Dendritic cell treated with granulocyte-macrophage colony-stimulating factor and Interleukin-4, amounts not matched to agents 40 ng/mL and 50 ng/mL, for 4 days (primary cell): Measurements from ENCODE around the gene SKAP1.

ENCODE experiments used
- H3K27ac Mint-ChIP-seq: one replicate; pipeline ENCODE4 v1.8.0; 2022; ENCODE audit warnings: mild to moderate bottlenecking, mixed read lengths
- H3K27me3 Mint-ChIP-seq: one replicate; pipeline ENCODE4 v1.8.0; 2022; ENCODE audit warnings: mild to moderate bottlenecking, mixed read lengths
- H3K36me3 Mint-ChIP-seq: one replicate; pipeline ENCODE4 v1.8.0; 2022; ENCODE audit warnings: low read depth, mixed read lengths
- H3K4me1 Mint-ChIP-seq: one replicate; pipeline ENCODE4 v1.8.0; 2022; ENCODE audit warnings: low read depth, mixed read lengths
- H3K4me3 Mint-ChIP-seq: one replicate; pipeline ENCODE4 v1.8.0; 2022; ENCODE audit warnings: mild to moderate bottlenecking, moderate library complexity, mixed read lengths
- H3K9me3 Mint-ChIP-seq: one replicate; pipeline ENCODE4 v1.8.0; 2022; ENCODE audit warnings: mixed read lengths
- intact Hi-C: fragments of 100-400 bp; cut with micrococcal nuclease; formaldehyde crosslinking; loops from one replicate; pipeline ENCODE4 v1.15.0; 2022

Gene SKAP1

GRCh38 chr17:48144976-48145798 is 284.8 kb downstream of the SKAP1 start:
- no peak overlapping the region for H3K27ac Mint-ChIP-seq
- H3K4me3 Mint-ChIP-seq: no peak overlapping the region
- peaks cover 23% of the 10 kb centered on the region for H3K27me3 Mint-ChIP-seq
- intact Hi-C loops: no loop called here
- peaks cover 18% of the 10 kb centered on the region for H3K4me1 Mint-ChIP-seq
- no peaks in the 10 kb centered on the region for H3K36me3 Mint-ChIP-seq
- no peaks in the 10 kb centered on the region for H3K9me3 Mint-ChIP-seq

- intact Hi-C loops: no loop called here
- peaks cover 27% of the 10 kb centered on the region for H3K4me1 Mint-ChIP-seq
- no peak overlapping the region for H3K27ac Mint-ChIP-seq
- peaks cover 22% of the 10 kb centered on the region for H3K27me3 Mint-ChIP-seq
- no peaks in the 10 kb centered on the region for H3K9me3 Mint-ChIP-seq
- no peaks in the 10 kb centered on the region for H3K36me3 Mint-ChIP-seq
- no peak overlapping the region for H3K4me3 Mint-ChIP-seq
Observed at GRCh38 chr17:48144231-48144630, 285.8 kb downstream of the SKAP1 start.

GRCh38 chr17:48143629-48144028 is 286.4 kb downstream of the SKAP1 start:
- Mint-ChIP-seq H3K27me3 (peaks cover 20% of the 10 kb centered on the region), H3K36me3 (no peaks in the 10 kb centered on the region), H3K4me3 (no peak overlapping the region), H3K27ac (no peak overlapping the region), H3K4me1 (peaks cover 29% of the 10 kb centered on the region), H3K9me3 (no peaks in the 10 kb centered on the region)
- intact Hi-C loops: no loop called here

GRCh38 chr17:48139944-48140343 is 290.1 kb downstream of the SKAP1 start:
- Mint-ChIP-seq H3K9me3 (no peaks in the 10 kb centered on the region), H3K27ac (peak overlapping the region; percentile 82), H3K27me3 (peaks cover 11% of the 10 kb centered on the region), H3K4me1 (peaks cover 29% of the 10 kb centered on the region), H3K4me3 (peak overlapping the region; percentile 25), H3K36me3 (no peaks in the 10 kb centered on the region)
- intact Hi-C loops: no loop called here

GRCh38 chr17:48137656-48138055 is 292.4 kb downstream of the SKAP1 start:
- Mint-ChIP-seq H3K36me3 (no peaks in the 10 kb centered on the region), H3K27me3 (peaks cover 3% of the 10 kb centered on the region), H3K4me3 (no peak overlapping the region), H3K9me3 (no peaks in the 10 kb centered on the region), H3K4me1 (peaks cover 34% of the 10 kb centered on the region), H3K27ac (no peak overlapping the region)
- intact Hi-C loops: no loop called here

- Mint-ChIP-seq H3K4me1 (peaks cover 22% of the 10 kb centered on the region), H3K4me3 (no peak overlapping the region), H3K36me3 (no peaks in the 10 kb centered on the region), H3K9me3 (no peaks in the 10 kb centered on the region), H3K27me3 (no peaks in the 10 kb centered on the region), H3K27ac (no peak overlapping the region)
- intact Hi-C loops: no loop called here
Observed at GRCh38 chr17:48134912-48135480, 295.0 kb downstream of the SKAP1 start.

GRCh38 chr17:48132385-48132784 is 297.6 kb downstream of the SKAP1 start:
- peak overlapping the region; percentile 72 for H3K27ac Mint-ChIP-seq
- intact Hi-C loops: no loop called here
- H3K36me3 Mint-ChIP-seq: no peaks in the 10 kb centered on the region
- no peaks in the 10 kb centered on the region for H3K27me3 Mint-ChIP-seq
- H3K9me3 Mint-ChIP-seq: no peaks in the 10 kb centered on the region
- H3K4me1 Mint-ChIP-seq: peaks cover 12% of the 10 kb centered on the region
- no peak overlapping the region for H3K4me3 Mint-ChIP-seq

GRCh38 chr17:48131216-48131824 is 298.7 kb downstream of the SKAP1 start:
- intact Hi-C loops: loop anchor here (1.0 to 2.0 kb wide), 2 partner anchors 51 to 105 kb away; no protein-coding TSS in a partner anchor
- H3K36me3 Mint-ChIP-seq: peaks cover 10% of the 10 kb centered on the region
- H3K9me3 Mint-ChIP-seq: no peaks in the 10 kb centered on the region
- peak overlapping the region; percentile 72 for H3K27ac Mint-ChIP-seq
- H3K4me1 Mint-ChIP-seq: peaks cover 13% of the 10 kb centered on the region
- H3K4me3 Mint-ChIP-seq: no peak overlapping the region
- no peaks in the 10 kb centered on the region for H3K27me3 Mint-ChIP-seq

- no peak overlapping the region for H3K4me3 Mint-ChIP-seq
- H3K27me3 Mint-ChIP-seq: no peaks in the 10 kb centered on the region
- H3K4me1 Mint-ChIP-seq: peaks cover 24% of the 10 kb centered on the region
- H3K36me3 Mint-ChIP-seq: peaks cover 24% of the 10 kb centered on the region
- no peak overlapping the region for H3K27ac Mint-ChIP-seq
- H3K9me3 Mint-ChIP-seq: no peaks in the 10 kb centered on the region
- intact Hi-C loops: loop anchor here (2.0 to 5.0 kb wide), 2 partner anchors 38 to 49 kb away; no protein-coding TSS in a partner anchor
Observed at GRCh38 chr17:48129981-48130380, 300.0 kb downstream of the SKAP1 start.

GRCh38 chr17:48128400-48128799 is 301.6 kb downstream of the SKAP1 start:
- intact Hi-C loops: loop anchor here (5.0 kb wide), 1 partner anchor 36 kb away; no protein-coding TSS in a partner anchor
- H3K4me3 Mint-ChIP-seq: no peak overlapping the region
- no peak overlapping the region for H3K27ac Mint-ChIP-seq
- H3K4me1 Mint-ChIP-seq: peaks cover 22% of the 10 kb centered on the region
- H3K9me3 Mint-ChIP-seq: no peaks in the 10 kb centered on the region
- H3K36me3 Mint-ChIP-seq: peaks cover 39% of the 10 kb centered on the region
- no peaks in the 10 kb centered on the region for H3K27me3 Mint-ChIP-seq

- H3K27ac Mint-ChIP-seq: no peak overlapping the region
- H3K4me3 Mint-ChIP-seq: no peak overlapping the region
- peaks cover 19% of the 10 kb centered on the region for H3K4me1 Mint-ChIP-seq
- H3K9me3 Mint-ChIP-seq: no peaks in the 10 kb centered on the region
- peaks cover 48% of the 10 kb centered on the region for H3K36me3 Mint-ChIP-seq
- intact Hi-C loops: loop anchor here (5.0 kb wide), 1 partner anchor 35 kb away; no protein-coding TSS in a partner anchor
- no peaks in the 10 kb centered on the region for H3K27me3 Mint-ChIP-seq
Observed at GRCh38 chr17:48127371-48128051, 302.5 kb downstream of the SKAP1 start.

- Mint-ChIP-seq H3K4me1 (peaks cover 18% of the 10 kb centered on the region), H3K27ac (peak overlapping the region; percentile 58), H3K9me3 (no peaks in the 10 kb centered on the region), H3K4me3 (no peak overlapping the region), H3K27me3 (no peaks in the 10 kb centered on the region), H3K36me3 (peaks cover 59% of the 10 kb centered on the region)
- intact Hi-C loops: loop anchor here (5.0 kb wide), 1 partner anchor 34 kb away; no protein-coding TSS in a partner anchor
Observed at GRCh38 chr17:48126532-48126850, 303.5 kb downstream of the SKAP1 start.

- Mint-ChIP-seq H3K27ac (peak overlapping the region; percentile 58), H3K36me3 (peaks cover 64% of the 10 kb centered on the region), H3K4me3 (no peak overlapping the region), H3K4me1 (peaks cover 13% of the 10 kb centered on the region), H3K9me3 (no peaks in the 10 kb centered on the region), H3K27me3 (no peaks in the 10 kb centered on the region)
- intact Hi-C loops: loop anchor here (5.0 kb wide), 1 partner anchor 34 kb away; no protein-coding TSS in a partner anchor
Observed at GRCh38 chr17:48125829-48126531, 304.0 kb downstream of the SKAP1 start.
